KBM-7 (cell line): ENCODE data around the gene TPX2.
"Not testable (repeated sequence)": the region's sequence is repeated elsewhere in the genome, so short reads cannot be mapped to it uniquely, and the experiment has no call there.

Source experiments
- DNase-seq: peaks from one replicate; pipeline ENCODE4 v3.0.0-alpha.2; 2015
- in situ Hi-C: fragments of 300-500 bp; cut with MboI; formaldehyde crosslinking; loops from 2 replicates; pipeline ENCODE4 v1.14.3; 2020; ENCODE audit warnings: low sequenced_read_pairs, low pct_unique_long_range_greater_than_20kb, mixed read lengths

Gene TPX2

GRCh38 chr20:31718952-31719643 lies 20.0 kb upstream of the TPX2 start:
- in situ Hi-C loops, result no loop called here
- DNase-seq, result peak; percentile 62

GRCh38 chr20:31719644-31720485 lies 19.2 kb upstream of the TPX2 start:
- in situ Hi-C loops, result loop anchor here (10.0 kb wide), 1 partner anchor 55 kb away; no protein-coding TSS in a partner anchor
- DNase-seq, result no peak

- DNase-seq, result peak; percentile 16
- in situ Hi-C loops, result loop anchor here (10.0 kb wide), 1 partner anchor 56 kb away; no protein-coding TSS in a partner anchor
These were observed 18.3 kb upstream of the TPX2 start for GRCh38 chr20:31720486-31721407.

GRCh38 chr20:31721408-31722256 lies 17.5 kb upstream of the TPX2 start:
- DNase-seq, result no peak

GRCh38 chr20:31722257-31723068 lies 16.6 kb upstream of the TPX2 start, which contains the start of gene BCL2L1:
BCL2L1 (minus strand) TSS chr20:31722868; CDS start chr20:31722218, 650 bp downstream.
- in situ Hi-C loops, result loop anchor here (10.0 kb wide), 1 partner anchor 58 kb away; no protein-coding TSS in a partner anchor
- peak; percentile 91 for DNase-seq

More at GRCh38 chr20:31721408-31722256, 17.5 kb upstream of the TPX2 start:
- in situ Hi-C loops, result loop anchor here (10.0 kb wide), 1 partner anchor 57 kb away; no protein-coding TSS in a partner anchor

- in situ Hi-C loops, result loop anchor here (10.0 kb wide), 1 partner anchor 58 kb away; no protein-coding TSS in a partner anchor
- no peak for DNase-seq
These were observed 16.1 kb upstream of the TPX2 start for GRCh38 chr20:31723069-31723318.

- peak; percentile 98 for DNase-seq
- in situ Hi-C loops, result loop anchor here (10.0 kb wide), 1 partner anchor 59 kb away; no protein-coding TSS in a partner anchor
These were observed 15.6 kb upstream of the TPX2 start for GRCh38 chr20:31723319-31724078.

- DNase-seq, result no peak
- in situ Hi-C loops, result no loop called here
These were observed 7.8 kb upstream of the TPX2 start for GRCh38 chr20:31731321-31731717.

GRCh38 chr20:31739550-31739977 lies 474 bp downstream of the TPX2 start:
- no peak for DNase-seq
- in situ Hi-C loops, result no loop called here

- in situ Hi-C loops, result no loop called here
- peak; percentile 19 for DNase-seq
These were observed 1.1 kb downstream of the TPX2 start for GRCh38 chr20:31740208-31740607.

GRCh38 chr20:31740656-31741323 lies 1.7 kb downstream of the TPX2 start:
- no peak for DNase-seq
- in situ Hi-C loops, result no loop called here

GRCh38 chr20:31746068-31746878 lies 7.2 kb downstream of the TPX2 start:
- in situ Hi-C loops, result no loop called here
- no peak for DNase-seq

- DNase-seq, in situ Hi-C loops: not testable (repeated sequence)
These were observed 7.9 kb downstream of the TPX2 start for GRCh38 chr20:31747028-31747427.

GRCh38 chr20:31747640-31748039 lies 8.6 kb downstream of the TPX2 start:
- in situ Hi-C loops, result no loop called here
- DNase-seq, result no peak

GRCh38 chr20:31749223-31749622 lies 10.1 kb downstream of the TPX2 start:
- no peak for DNase-seq
- in situ Hi-C loops, result no loop called here

- DNase-seq, result no peak
- in situ Hi-C loops, result no loop called here
These were observed 12.0 kb downstream of the TPX2 start for GRCh38 chr20:31751126-31751525.
